Spleen (tissue), 11 donors: ENCODE measurements around the gene GRM3. TPM values are rescaled to one million over a fixed set of nuclear protein-coding genes. Genes with fewer than 3 reads are reported as not detected.

Experiments used
- DNase-seq: peaks from one replicate; pipeline ENCODE4 v3.0.0-alpha.2; 2020
- H3K27ac ChIP-seq, 8 donors: fragments of 200-600 bp; sonication (generic) in 7 of 8; 1 replicate in 4 of 8; 2 replicates in 4 of 8; pipeline versions ENCODE4 v1.5.0 to v1.8.0; 2016 to 2021; ENCODE audit warnings: inconsistent platforms in 4 of 8, mild to moderate bottlenecking in 4 of 8, moderate library complexity in 1 of 8
- H3K27me3 ChIP-seq, 7 donors: fragments of 200-600 bp; sonication (generic) in 6 of 7; replicated peaks in 1 of 7; 1 replicate in 4 of 7; 2 replicates in 3 of 7; pipeline versions ENCODE4 v1.5.0 to v1.8.0; 2016 to 2021; ENCODE audit warnings: inconsistent platforms in 3 of 7, mild to moderate bottlenecking in 1 of 7
- H3K36me3 ChIP-seq, 6 donors: fragments of 200-600 bp; sonication (generic) in 5 of 6; 1 replicate in 4 of 6; 2 replicates in 2 of 6; pipeline versions ENCODE4 v1.5.0 to v1.8.0; 2016 to 2021; ENCODE audit warnings: inconsistent platforms in 2 of 6
- H3K4me1 ChIP-seq, 6 donors: fragments of 200-600 bp; sonication (generic) in 5 of 6; 1 replicate in 3 of 6; 2 replicates in 3 of 6; pipeline versions ENCODE4 v1.5.0 to v1.8.0; 2016 to 2021; ENCODE audit warnings: inconsistent platforms in 3 of 6
- H3K4me3 ChIP-seq, 8 donors: fragments of 200-600 bp; sonication (generic) in 7 of 8; 1 replicate in 4 of 8; 2 replicates in 4 of 8; pipeline versions ENCODE4 v1.5.0 to v1.8.0; 2016 to 2021; ENCODE audit warnings: inconsistent platforms in 4 of 8, mild to moderate bottlenecking in 4 of 8, moderate library complexity in 2 of 8
- H3K9me3 ChIP-seq, 8 donors: fragments of 200-600 bp; sonication (generic) in 7 of 8; 1 replicate in 4 of 8; 2 replicates in 4 of 8; pipeline versions ENCODE4 v1.5.0 to v1.8.0; 2016 to 2021; ENCODE audit warnings: inconsistent platforms in 4 of 8
- CTCF ChIP-seq, 11 experiments: fragments of 200-600 bp in 7 of 11; fragments of 450-650 bp in 4 of 11; sonication (generic) in 4 of 11; IDR thresholded peaks in 8 of 11; conservative IDR thresholded peaks in 3 of 11; 1 replicate in 7 of 11; 2 replicates in 4 of 11; pipeline versions ENCODE4 v1.4.0 to v1.8.0; 2016 to 2021; ENCODE audit warnings: antibody characterized with exemption in 11 of 11, inconsistent platforms in 4 of 11, mild to moderate bottlenecking in 1 of 11
- POLR2A ChIP-seq, 3 donors: fragments of 450-650 bp; IDR thresholded peaks; one replicate each; pipeline ENCODE4 v1.5.1; 2017; ENCODE audit warnings: antibody characterized with exemption in 3 of 3, mild to moderate bottlenecking in 1 of 3
- POLR2AphosphoS5 ChIP-seq, 3 donors: sonication (generic); formaldehyde crosslinking; IDR thresholded peaks; one replicate each; pipeline ENCODE4 v1.5.1; 2017; ENCODE audit warnings: antibody characterized with exemption in 3 of 3
- WGBS, 5 donors: extraction: QIAGEN DNeasy Blood & Tissue Kit in 3 of 5; methylation state at CpG; one replicate each; pipeline versions ENCODE4 v1.1.5 to v1.1.7; 2013 to 2018; 5-methylcytosine and 5-hydroxymethylcytosine counted together
- intact Hi-C: fragments of 100-400 bp; cut with DNase I; formaldehyde crosslinking; loops from one replicate; pipeline ENCODE4 v1.15.0; 2023; ENCODE audit warnings: low total_unique reads
- polyA plus RNA-seq, 3 donors: library from polyadenylated mRNA; stranded (reverse); fragments of 200-250 nt; gene quantifications; one replicate each; pipeline ENCODE4 v1.2.1, GENCODE V29; 2013
- total RNA-seq, 7 donors: library from RNA; depleted of rRNA in 3 of 7; stranded (reverse); fragments of >200 nt in 3 of 7; fragmentation: NEBNext Ultra II Directional in 4 of 7; extraction: Animal tissue kit (Norgen Biotek cat#: 25700) in 4 of 7; gene quantifications; one replicate each; pipeline versions ENCODE4 v1.1.0 to v1.2.1, GENCODE V29; 2016 to 2021
- donor health status: healthy with polysubstance abuse.
- donor health status: DM: no; HTN: no; CAD: no; lungs with moderate emphysema.
- donor health status: DM: no; HTN: no; CAD: no.
- donor health status: Bipolar disorder and iron deficiency.
- donor health status: healthy.
- donor health status: DM: no; HTN: no; CAD: no.
- donor health status: DM: yes; HTN: yes; CAD: no.

The GRM3 gene
- total and polyA plus RNA-seq, 10 donors, result 0.21 to 0.37 TPM; not detected in 8

- TF ChIP-seq POLR2AphosphoS5 (IDR thresholded peaks at IDR 0.05) (no peak), CTCF (IDR thresholded peaks at IDR 0.05 in 8 of 11, conservative IDR thresholded peaks at IDR 0.05 in 3 of 11) (no peak), POLR2A (IDR thresholded peaks at IDR 0.05) (no peak)
- intact Hi-C loops, result no loop called here
- Histone ChIP-seq H3K27ac (no peak overlapping the region), H3K9me3 (no peaks in the 10 kb centered on the region), H3K36me3 (no peaks in the 10 kb centered on the region), H3K4me3 (peak overlapping the region in 5 of 8 donors; percentile 2 to 49 (median 15)), H3K27me3 (peaks cover 0 to 45% (median 22%) of the 10 kb centered on the region in 7 donors), H3K4me1 (peaks cover 0 to 18% (median 0%) of the 10 kb centered on the region in 6 donors)
- DNase-seq, result no peak
- WGBS, 5 donors, result 3 to 8% (median 4%) methylated on average over 40 to 42 of the region's 42 CpGs
Measured at GRCh38 chr7:86644282-86645224, 844 bp downstream of the GRM3 start.

GRCh38 chr7:86645225-86645608 lies 1.5 kb downstream of the GRM3 start:
- no peak overlapping the region for H3K27ac ChIP-seq
- 13 to 19% (median 19%) methylated on average over 6 to 13 of the region's 13 CpGs for WGBS, 5 donors
- peak overlapping the region in 1 of 8 donors; percentile 29 for H3K4me3 ChIP-seq
- peaks cover 0 to 41% (median 22%) of the 10 kb centered on the region in 7 donors for H3K27me3 ChIP-seq
- intact Hi-C loops, result no loop called here
- DNase-seq, result no peak
- H3K9me3 ChIP-seq, result no peaks in the 10 kb centered on the region
- TF ChIP-seq POLR2A (IDR thresholded peaks at IDR 0.05) (no peak), POLR2AphosphoS5 (IDR thresholded peaks at IDR 0.05) (no peak), CTCF (IDR thresholded peaks at IDR 0.05 in 8 of 11, conservative IDR thresholded peaks at IDR 0.05 in 3 of 11) (no peak)
- H3K4me1 ChIP-seq, result peaks cover 0 to 18% (median 0%) of the 10 kb centered on the region in 6 donors
- H3K36me3 ChIP-seq, result no peaks in the 10 kb centered on the region

GRCh38 chr7:86645676-86646276 lies 2.1 kb downstream of the GRM3 start:
- Histone ChIP-seq H3K27ac (no peak overlapping the region), H3K4me3 (no peak overlapping the region), H3K36me3 (no peaks in the 10 kb centered on the region), H3K4me1 (peaks cover 0 to 18% (median 0%) of the 10 kb centered on the region in 6 donors), H3K9me3 (no peaks in the 10 kb centered on the region), H3K27me3 (peaks cover 0 to 41% (median 22%) of the 10 kb centered on the region in 7 donors)
- intact Hi-C loops, result no loop called here
- TF ChIP-seq POLR2A (IDR thresholded peaks at IDR 0.05), result no peak
- no peak for TF ChIP-seq POLR2AphosphoS5 (IDR thresholded peaks at IDR 0.05)
- TF ChIP-seq CTCF (IDR thresholded peaks at IDR 0.05 in 8 of 11, conservative IDR thresholded peaks at IDR 0.05 in 3 of 11), result no peak
- 46 to 93% (median 54%) methylated on average over 1 to 2 of the region's 2 CpGs for WGBS, 5 donors
- DNase-seq, result no peak
